Muscle layer of colon (tissue), 2 donors: ENCODE data around the gene ARHGEF28.

Source experiments
- H3K27ac ChIP-seq: one replicate; pipeline ENCODE4 v1.7.0; 2013; ENCODE audit warnings: low read depth, mild to moderate bottlenecking, low read length, moderate library complexity
- H3K27me3 ChIP-seq, 2 donors: one replicate each; pipeline ENCODE4 v1.7.0; 2013; ENCODE audit warnings: low read length in 2 of 2, mild to moderate bottlenecking in 2 of 2; ENCODE audit not compliant: insufficient read depth in 2 of 2, control insufficient read depth in 1 of 2
- H3K36me3 ChIP-seq: one replicate; pipeline ENCODE4 v1.7.0; 2013; ENCODE audit warnings: mild to moderate bottlenecking, low read length; ENCODE audit not compliant: insufficient read depth
- H3K4me1 ChIP-seq: one replicate; pipeline ENCODE4 v1.7.0; 2013; ENCODE audit warnings: mild to moderate bottlenecking, low read length; ENCODE audit not compliant: insufficient read depth
- H3K4me3 ChIP-seq, 2 donors: one replicate each; pipeline ENCODE4 v1.7.0; 2013; ENCODE audit warnings: low read length in 2 of 2, low read depth in 1 of 2, mild to moderate bottlenecking in 1 of 2, moderate library complexity in 1 of 2
- H3K9ac ChIP-seq: one replicate; pipeline ENCODE4 v1.7.0; 2013; ENCODE audit warnings: low read length
- H3K9me3 ChIP-seq: one replicate; pipeline ENCODE4 v1.7.0; 2013; ENCODE audit warnings: mild to moderate bottlenecking, low read length
- donor health status: abdominal sarcoma.
- donor health status: Adenocarcinoma of cecum.

ARHGEF28 gene

GRCh38 chr5:73664796-73665195 lies 38.8 kb downstream of the ARHGEF28 start:
- no peak overlapping the region for H3K9ac ChIP-seq
- no peak overlapping the region for H3K4me3 ChIP-seq
- H3K27me3 ChIP-seq = no peaks in the 10 kb centered on the region
- no peak overlapping the region for H3K27ac ChIP-seq
- H3K36me3 ChIP-seq = no peaks in the 10 kb centered on the region
- no peaks in the 10 kb centered on the region for H3K9me3 ChIP-seq
- H3K4me1 ChIP-seq = no peaks in the 10 kb centered on the region

GRCh38 chr5:73666891-73667290 lies 40.9 kb downstream of the ARHGEF28 start:
- Histone ChIP-seq H3K4me1 (no peaks in the 10 kb centered on the region), H3K36me3 (no peaks in the 10 kb centered on the region), H3K9me3 (no peaks in the 10 kb centered on the region)

GRCh38 chr5:73668017-73668416 lies 42.0 kb downstream of the ARHGEF28 start:
- Histone ChIP-seq H3K9me3 (no peaks in the 10 kb centered on the region), H3K27me3 (no peaks in the 10 kb centered on the region), H3K36me3 (no peaks in the 10 kb centered on the region), H3K4me3 (no peak overlapping the region), H3K4me1 (peaks cover 3% of the 10 kb centered on the region), H3K27ac (no peak overlapping the region), H3K9ac (no peak overlapping the region)

More at GRCh38 chr5:73666891-73667290, 40.9 kb downstream of the ARHGEF28 start:
- Histone ChIP-seq H3K27me3 (no peaks in the 10 kb centered on the region), H3K4me3 (no peak overlapping the region), H3K27ac (no peak overlapping the region), H3K9ac (no peak overlapping the region)

- no peak overlapping the region for H3K27ac ChIP-seq
- H3K4me3 ChIP-seq = no peak overlapping the region
- H3K9me3 ChIP-seq = no peaks in the 10 kb centered on the region
- peaks cover 7% of the 10 kb centered on the region for H3K4me1 ChIP-seq
- no peaks in the 10 kb centered on the region for H3K27me3 ChIP-seq
- H3K36me3 ChIP-seq = no peaks in the 10 kb centered on the region
- H3K9ac ChIP-seq = no peak overlapping the region
These were observed 42.6 kb downstream of the ARHGEF28 start for GRCh38 chr5:73668486-73669111.

- Histone ChIP-seq H3K36me3 (no peaks in the 10 kb centered on the region), H3K27ac (no peak overlapping the region), H3K27me3 (no peaks in the 10 kb centered on the region), H3K4me3 (no peak overlapping the region), H3K9me3 (no peaks in the 10 kb centered on the region), H3K9ac (no peak overlapping the region), H3K4me1 (peaks cover 7% of the 10 kb centered on the region)
These were observed 44.7 kb downstream of the ARHGEF28 start for GRCh38 chr5:73670731-73671130.

- peaks cover 7% of the 10 kb centered on the region for H3K4me1 ChIP-seq
- no peak overlapping the region for H3K9ac ChIP-seq
- no peak overlapping the region for H3K27ac ChIP-seq
- H3K9me3 ChIP-seq = no peaks in the 10 kb centered on the region
- H3K27me3 ChIP-seq = no peaks in the 10 kb centered on the region
- no peaks in the 10 kb centered on the region for H3K36me3 ChIP-seq
- no peak overlapping the region for H3K4me3 ChIP-seq
These were observed 46.1 kb downstream of the ARHGEF28 start for GRCh38 chr5:73672132-73672531.

- H3K27ac ChIP-seq = no peak overlapping the region
- H3K9me3 ChIP-seq = no peaks in the 10 kb centered on the region
- H3K27me3 ChIP-seq = no peaks in the 10 kb centered on the region
- no peaks in the 10 kb centered on the region for H3K36me3 ChIP-seq
- H3K9ac ChIP-seq = no peak overlapping the region
- no peak overlapping the region for H3K4me3 ChIP-seq
- peaks cover 7% of the 10 kb centered on the region for H3K4me1 ChIP-seq
These were observed 47.2 kb downstream of the ARHGEF28 start for GRCh38 chr5:73673161-73673591.

- no peak overlapping the region for H3K9ac ChIP-seq
- no peaks in the 10 kb centered on the region for H3K9me3 ChIP-seq
- H3K36me3 ChIP-seq = no peaks in the 10 kb centered on the region
- H3K27ac ChIP-seq = no peak overlapping the region
- no peak overlapping the region for H3K4me3 ChIP-seq
- peaks cover 7% of the 10 kb centered on the region for H3K4me1 ChIP-seq
- no peaks in the 10 kb centered on the region for H3K27me3 ChIP-seq
These were observed 48.6 kb downstream of the ARHGEF28 start for GRCh38 chr5:73674669-73675004.

- H3K9ac ChIP-seq = no peak overlapping the region
- no peaks in the 10 kb centered on the region for H3K9me3 ChIP-seq
- H3K27ac ChIP-seq = no peak overlapping the region
- peaks cover under 1% of the 10 kb centered on the region for H3K4me1 ChIP-seq
- no peaks in the 10 kb centered on the region for H3K27me3 ChIP-seq
- H3K36me3 ChIP-seq = no peaks in the 10 kb centered on the region
- H3K4me3 ChIP-seq = no peak overlapping the region
These were observed 52.3 kb downstream of the ARHGEF28 start for GRCh38 chr5:73678322-73678740.

GRCh38 chr5:73678807-73679206 lies 52.8 kb downstream of the ARHGEF28 start:
- Histone ChIP-seq H3K27ac (no peak overlapping the region), H3K9me3 (no peaks in the 10 kb centered on the region), H3K36me3 (no peaks in the 10 kb centered on the region), H3K9ac (no peak overlapping the region), H3K4me1 (no peaks in the 10 kb centered on the region), H3K4me3 (no peak overlapping the region), H3K27me3 (no peaks in the 10 kb centered on the region)

GRCh38 chr5:73682176-73682575 lies 56.2 kb downstream of the ARHGEF28 start:
- Histone ChIP-seq H3K9me3 (no peaks in the 10 kb centered on the region), H3K36me3 (no peaks in the 10 kb centered on the region), H3K27ac (no peak overlapping the region), H3K9ac (no peak overlapping the region), H3K4me3 (no peak overlapping the region), H3K4me1 (no peaks in the 10 kb centered on the region), H3K27me3 (no peaks in the 10 kb centered on the region)

- Histone ChIP-seq H3K9me3 (no peaks in the 10 kb centered on the region), H3K9ac (no peak overlapping the region), H3K4me1 (no peaks in the 10 kb centered on the region), H3K4me3 (no peak overlapping the region), H3K27ac (no peak overlapping the region), H3K36me3 (no peaks in the 10 kb centered on the region), H3K27me3 (no peaks in the 10 kb centered on the region)
These were observed 58.7 kb downstream of the ARHGEF28 start for GRCh38 chr5:73684691-73685090.
